RWPE1 (cell line): ENCODE data around the gene RDM1.

Experiments used
- CTCF ChIA-PET: fragments of 350-600 bp; sonication (Branson Sonifier 250); formaldehyde crosslinking; extraction: SDS; loops from one replicate; lab custom pipeline; 2021; lab: Yijun Ruan, JAX
- POLR2A ChIA-PET: fragments of 400-600 bp; formaldehyde crosslinking; extraction: SDS; loops from one replicate; lab custom pipeline; 2020; ENCODE audit warnings: antibody characterized with exemption; ENCODE audit not compliant: low non-redundant PET; lab: Yijun Ruan, JAX
- DNase-seq: peaks from one replicate; pipeline ENCODE4 v3.0.0; 2012; ENCODE audit warnings: low spot score
- H3K27ac ChIP-seq: fragments of 450-650 bp; 2 replicates; pipeline ENCODE4 v1.5.1; 2017
- CTCF ChIP-seq: fragments of 450-650 bp; conservative IDR thresholded peaks from 2 replicates; pipeline ENCODE4 v1.5.1; 2017; ENCODE audit warnings: low read depth, mild to moderate bottlenecking

RDM1 gene

DNA sequence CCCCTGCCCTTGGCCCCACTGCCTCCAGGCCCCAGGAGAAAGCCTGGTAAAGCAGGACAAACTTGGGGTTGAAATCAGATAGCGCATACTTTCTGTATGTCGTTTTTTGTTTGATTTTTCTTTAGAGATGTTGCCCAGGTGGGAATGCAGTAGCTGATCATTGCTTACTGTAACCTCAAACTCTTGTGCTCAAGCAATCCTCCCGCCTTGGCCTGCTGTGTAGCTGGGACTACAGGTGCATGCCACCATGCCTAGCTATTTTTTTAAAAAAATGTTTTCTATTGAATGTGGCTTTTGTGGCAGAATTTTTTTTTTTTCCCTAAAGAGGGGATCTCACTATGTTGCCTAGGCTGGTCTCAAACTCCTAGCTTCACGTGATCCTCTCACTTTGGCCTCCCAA, 39.3 kb downstream of the RDM1 start:
- ChIA-PET CTCF (no interaction called here), POLR2A (no interaction called here)
- no peak for DNase-seq
- TF ChIP-seq CTCF: no peak
- H3K27ac ChIP-seq: no peak overlapping the region

- no peak for DNase-seq
- H3K27ac ChIP-seq: no peak overlapping the region
- POLR2A ChIA-PET: no interaction called here
- no peak for TF ChIP-seq CTCF
- CTCF ChIA-PET: no interaction called here
Observed at GRCh38 chr17:35890774-35891155, 39.8 kb downstream of the RDM1 start.

- POLR2A ChIA-PET: interaction anchor here (0.6 kb wide), 1 partner anchor 39 kb away, joined by 11 read pairs; no protein-coding TSS in a partner anchor
- no peak for TF ChIP-seq CTCF
- H3K27ac ChIP-seq: no peak overlapping the region
- no peak for DNase-seq
- CTCF ChIA-PET: no interaction called here
Observed at GRCh38 chr17:35889818-35890773, 40.5 kb downstream of the RDM1 start.

DNA sequence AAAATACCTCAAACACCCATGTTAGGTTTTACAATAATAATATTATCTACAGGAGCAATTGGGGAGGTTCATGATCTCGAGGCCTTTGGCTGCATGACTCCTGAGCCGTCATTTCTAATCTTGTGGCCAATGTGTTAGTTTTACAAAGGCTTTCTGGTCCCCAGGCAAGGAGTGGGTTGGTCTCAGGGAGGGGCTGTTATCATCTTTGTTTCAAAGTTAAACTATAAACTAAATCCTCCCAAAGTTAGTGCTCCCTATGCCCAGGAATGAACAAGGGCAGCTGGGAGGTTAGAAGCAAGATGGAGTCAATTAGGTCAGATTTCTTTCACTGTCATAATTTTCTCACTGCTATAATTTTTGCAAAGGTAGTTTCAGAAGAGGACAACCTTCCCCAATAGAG, 41.3 kb downstream of the RDM1 start:
- no peak for TF ChIP-seq CTCF
- ChIA-PET CTCF (no interaction called here), POLR2A (no interaction called here)
- H3K27ac ChIP-seq: no peak overlapping the region
- DNase-seq: no peak

- DNase-seq: peak; percentile 28
- ChIA-PET POLR2A (no interaction called here), CTCF (interaction anchor here (0.6 kb wide), 1 partner anchor 312 kb away, joined by 4 read pairs; no protein-coding TSS in a partner anchor)
- no peak within 1 kb of the TSS for H3K27ac ChIP-seq
- no peak for TF ChIP-seq CTCF
Observed at GRCh38 chr17:35879773-35880654, 50.6 kb downstream of the RDM1 start, which contains the start of gene CCL5. TSS of gene CCL5 (minus strand) at chr17:35880360.

DNA sequence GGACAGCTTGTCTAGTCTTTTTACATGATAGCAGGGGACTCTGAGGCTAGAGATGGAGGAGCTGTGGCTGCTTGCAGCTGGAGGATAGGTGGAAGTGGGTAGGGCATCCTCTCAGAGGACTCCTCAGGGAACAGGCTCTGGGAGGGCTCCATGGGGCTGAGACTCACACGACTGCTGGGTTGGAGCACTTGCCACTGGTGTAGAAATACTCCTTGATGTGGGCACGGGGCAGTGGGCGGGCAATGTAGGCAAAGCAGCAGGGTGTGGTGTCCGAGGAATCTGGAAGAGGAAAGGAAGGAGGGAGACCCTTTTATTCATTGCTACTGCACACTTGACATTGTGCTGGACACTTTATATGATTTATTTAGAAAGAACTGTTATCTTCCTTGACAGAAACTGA, 52.2 kb downstream of the RDM1 start:
- ChIA-PET POLR2A (no interaction called here), CTCF (no interaction called here)
- no peak for DNase-seq
- no peak for TF ChIP-seq CTCF
- H3K27ac ChIP-seq: no peak overlapping the region
